Measurements from ENCODE around the gene GANC. TPM values are rescaled to one million over a fixed set of nuclear protein-coding genes. Genes with fewer than 3 reads are reported as not detected.

Gene GANC
- total and polyA plus RNA-seq, 9 of the 15 experiments (the other 6 are each of a cell fraction or from before 2014, with no cell fraction given), result 10.9 to 19.0 (median 14.5) TPM

- peaks cover 11 to 13% of the 10 kb centered on the region in 2 experiments; a peak in 4 of 5 replicates for H3K4me1 ChIP-seq (replicated peaks in 1 of 2; ENCODE audit: control insufficient read depth in 2 of 2, insufficient read depth in 2 of 2, low read length in 2 of 2)
- DNase-seq (ENCODE audit: extremely low read depth in 1 of 4, low spot score in 3 of 4), result no peak
- WGBS (ENCODE audit: insufficient coverage, low coverage, missing lambda C conversion rate), result 6% methylated on average over 4 of the region's 4 CpGs
- H3K4me3 ChIP-seq, result no peak overlapping the region
- no peak overlapping the region for H3K27ac ChIP-seq (ENCODE audit: extremely low read depth, low read depth, low read length)
- H3K9me3 ChIP-seq (replicated peaks; ENCODE audit: control insufficient read depth, insufficient read depth, low read depth, low read length), result no peaks in the 10 kb centered on the region
- POLR2A ChIA-PET, result interaction anchor here (0.8 to 1.6 kb wide), 2 partner anchors 9 to 41 kb away, joined by 3 to 5 read pairs; no protein-coding TSS in a partner anchor
- FAIRE-seq, result no peak
- BruUV-seq (replicated peaks), result no TSS peak
- CTCF ChIA-PET (ENCODE audit: low intra/inter-chr PET ratio), result no interaction called here
- no peak overlapping the region for H3K9ac ChIP-seq (ENCODE audit: insufficient read depth in 1 of 2, low read depth in 2 of 2, low read length in 2 of 2)
- H3K4me2 ChIP-seq (ENCODE audit: insufficient read depth, low read length), result no peak overlapping the region
- no peak for ATAC-seq
- no peaks in the 10 kb centered on the region for H3K9me1 ChIP-seq (ENCODE audit: control insufficient read depth, insufficient read depth, low read length)
- TF ChIP-seq SNIP1 (IDR thresholded peaks at IDR 0.05; ENCODE audit: low read depth) (no peak), ZNF551 (CRISPR knock-in tag; IDR thresholded peaks at IDR 0.05) (no peak), RAD51 (IDR thresholded peaks at IDR 0.05; ENCODE audit: borderline replicate concordance, low read depth) (no peak), ZNF280B (CRISPR knock-in tag; IDR thresholded peaks at IDR 0.05) (no peak), MED1 (CRISPR knock-in tag; IDR thresholded peaks at IDR 0.05; ENCODE audit: borderline replicate concordance) (no peak), PHF8 (IDR thresholded peaks at IDR 0.05; ENCODE audit: borderline replicate concordance, low read length) (no peak), MYBL2 (IDR thresholded peaks at IDR 0.05; ENCODE audit: low read depth) (no peak), MYBL2 (CRISPR knock-in tag; IDR thresholded peaks at IDR 0.05; ENCODE audit: borderline replicate concordance) (no peak), ZNF12 (CRISPR knock-in tag; IDR thresholded peaks at IDR 0.05) (no peak), MAZ (CRISPR knock-in tag; conservative IDR thresholded peaks at IDR 0.05 in 1 of 2, IDR thresholded peaks at IDR 0.05 in 1 of 2) (no peak), CHCHD3 (CRISPR knock-in tag; IDR thresholded peaks at IDR 0.05) (no peak), ZBTB8A (IDR thresholded peaks at IDR 0.05; ENCODE audit: partially characterized antibody) (no peak), CHD1 (IDR thresholded peaks at IDR 0.05; ENCODE audit: low read length) (no peak), EZH2 (IDR thresholded peaks at IDR 0.05; ENCODE audit: borderline replicate concordance, low read depth, low read length) (no peak), NFIC (IDR thresholded peaks at IDR 0.05) (no peak)
- TF ChIP-seq, protein P1, sequence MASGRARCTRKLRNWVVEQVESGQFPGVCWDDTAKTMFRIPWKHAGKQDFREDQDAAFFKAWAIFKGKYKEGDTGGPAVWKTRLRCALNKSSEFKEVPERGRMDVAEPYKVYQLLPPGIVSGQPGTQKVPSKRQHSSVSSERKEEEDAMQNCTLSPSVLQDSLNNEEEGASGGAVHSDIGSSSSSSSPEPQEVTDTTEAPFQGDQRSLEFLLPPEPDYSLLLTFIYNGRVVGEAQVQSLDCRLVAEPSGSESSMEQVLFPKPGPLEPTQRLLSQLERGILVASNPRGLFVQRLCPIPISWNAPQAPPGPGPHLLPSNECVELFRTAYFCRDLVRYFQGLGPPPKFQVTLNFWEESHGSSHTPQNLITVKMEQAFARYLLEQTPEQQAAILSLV (tag; IDR thresholded peaks at IDR 0.05), result no peak
- TF ChIP-seq, protein P2, sequence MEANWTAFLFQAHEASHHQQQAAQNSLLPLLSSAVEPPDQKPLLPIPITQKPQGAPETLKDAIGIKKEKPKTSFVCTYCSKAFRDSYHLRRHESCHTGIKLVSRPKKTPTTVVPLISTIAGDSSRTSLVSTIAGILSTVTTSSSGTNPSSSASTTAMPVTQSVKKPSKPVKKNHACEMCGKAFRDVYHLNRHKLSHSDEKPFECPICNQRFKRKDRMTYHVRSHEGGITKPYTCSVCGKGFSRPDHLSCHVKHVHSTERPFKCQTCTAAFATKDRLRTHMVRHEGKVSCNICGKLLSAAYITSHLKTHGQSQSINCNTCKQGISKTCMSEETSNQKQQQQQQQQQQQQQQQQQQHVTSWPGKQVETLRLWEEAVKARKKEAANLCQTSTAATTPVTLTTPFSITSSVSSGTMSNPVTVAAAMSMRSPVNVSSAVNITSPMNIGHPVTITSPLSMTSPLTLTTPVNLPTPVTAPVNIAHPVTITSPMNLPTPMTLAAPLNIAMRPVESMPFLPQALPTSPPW (CRISPR knock-in tag; IDR thresholded peaks at IDR 0.05), result no peak
- no peaks in the 10 kb centered on the region for H3K79me2 ChIP-seq (ENCODE audit: control insufficient read depth, insufficient read depth, low read length)
- H2AFZ ChIP-seq (ENCODE audit: low read depth, low read length), result no peak overlapping the region
- no peaks in the 10 kb centered on the region for H4K20me1 ChIP-seq (replicated peaks; ENCODE audit: control insufficient read depth, insufficient read depth, low read length)
- peaks cover 0 to 6% of the 10 kb centered on the region in 2 experiments; a peak in 2 of 5 replicates for H3K27me3 ChIP-seq (ENCODE audit: control insufficient read depth in 2 of 2, insufficient read depth in 2 of 2, low read length in 2 of 2)
- no peaks in the 10 kb centered on the region for H3K36me3 ChIP-seq (ENCODE audit: control insufficient read depth, insufficient read depth, low read length)
- in situ Hi-C loops (cut with MboI) (loop anchor here (10.0 kb wide), 1 partner anchor 240 kb away; no protein-coding TSS in a partner anchor), intact Hi-C loops (cut with micrococcal nuclease) (loop anchor here (10.0 kb wide), 1 partner anchor 320 kb away; no protein-coding TSS in a partner anchor)
Measured at GRCh38 chr15:42384597-42384996, 111.6 kb downstream of the GANC start.
